Mesothelial cell of epicardium (in vitro differentiated cells): ENCODE data around the gene C1QTNF1. TPM values are rescaled to one million over a fixed set of nuclear protein-coding genes. Genes with fewer than 3 reads are reported as not detected.
A peak's percentile ranks its signal among the peaks of the same experiment; 100 is the strongest.

Experiments used
- DNase-seq, 2 experiments: peaks; one replicate each; pipeline ENCODE4 v3.0.0; 2021; ENCODE audit warnings: low spot score in 2 of 2; ENCODE audit not compliant: unreplicated experiment in 2 of 2
- H3K27ac Mint-ChIP-seq: 2 replicates; pipeline ENCODE4 v1.8.0; 2021; ENCODE audit warnings: mixed read lengths
- H3K27me3 Mint-ChIP-seq: 2 replicates; pipeline ENCODE4 v1.8.0; 2021; ENCODE audit warnings: low read depth, mixed read lengths
- H3K36me3 Mint-ChIP-seq: 2 replicates; pipeline ENCODE4 v1.8.0; 2021; ENCODE audit warnings: mixed read lengths
- H3K4me1 Mint-ChIP-seq: 2 replicates; pipeline ENCODE4 v1.8.0; 2021; ENCODE audit warnings: mixed read lengths
- H3K4me3 Mint-ChIP-seq: 2 replicates; pipeline ENCODE4 v1.8.0; 2021; ENCODE audit warnings: mild to moderate bottlenecking, moderate library complexity, mixed read lengths
- H3K9me3 Mint-ChIP-seq: 2 replicates; pipeline ENCODE4 v1.8.0; 2021; ENCODE audit warnings: mixed read lengths
- CTCF ChIP-seq: fragments of 200-600 bp; sonication (generic); IDR thresholded peaks from one replicate; pipeline ENCODE4 v1.5.0; 2021; ENCODE audit warnings: antibody characterized with exemption; ENCODE audit not compliant: unreplicated experiment
- total RNA-seq: library from RNA; stranded (reverse); gene quantifications from 3 replicates; pipeline ENCODE4 v1.2.1, GENCODE V29; 2021

The C1QTNF1 gene
- total RNA-seq, 1 donor from 2014 or later: 22.1 TPM

GRCh38 chr17:79002796-79003593, 21.0 kb upstream of the C1QTNF1 start:
- H3K9me3 Mint-ChIP-seq: no peaks in the 10 kb centered on the region
- no peak overlapping the region for H3K4me3 Mint-ChIP-seq
- H3K4me1 Mint-ChIP-seq: peaks cover 7% of the 10 kb centered on the region
- H3K27me3 Mint-ChIP-seq: no peaks in the 10 kb centered on the region
- H3K36me3 Mint-ChIP-seq: peaks cover 8% of the 10 kb centered on the region
- TF ChIP-seq CTCF: no peak
- no peak overlapping the region for H3K27ac Mint-ChIP-seq
- DNase-seq: no peak

- H3K9me3 Mint-ChIP-seq: no peaks in the 10 kb centered on the region
- H3K27me3 Mint-ChIP-seq: no peaks in the 10 kb centered on the region
- H3K4me3 Mint-ChIP-seq: no peak overlapping the region
- H3K27ac Mint-ChIP-seq: peak overlapping the region; percentile 66
- TF ChIP-seq CTCF: no peak
- no peak for DNase-seq
- peaks cover 15% of the 10 kb centered on the region for H3K4me1 Mint-ChIP-seq
- peaks cover 8% of the 10 kb centered on the region for H3K36me3 Mint-ChIP-seq
Observed at GRCh38 chr17:79003661-79004411, 20.1 kb upstream of the C1QTNF1 start.

- TF ChIP-seq CTCF: no peak
- Mint-ChIP-seq H3K27ac (peak overlapping the region; percentile 47), H3K36me3 (peaks cover 5% of the 10 kb centered on the region), H3K4me1 (peaks cover 23% of the 10 kb centered on the region), H3K9me3 (no peaks in the 10 kb centered on the region), H3K27me3 (no peaks in the 10 kb centered on the region), H3K4me3 (no peak overlapping the region)
- no peak for DNase-seq
Observed at GRCh38 chr17:79005063-79005861, 18.7 kb upstream of the C1QTNF1 start.

- no peaks in the 10 kb centered on the region for H3K9me3 Mint-ChIP-seq
- TF ChIP-seq CTCF: no peak
- no peak for DNase-seq
- peaks cover 31% of the 10 kb centered on the region for H3K4me1 Mint-ChIP-seq
- peak overlapping the region; percentile 47 for H3K27ac Mint-ChIP-seq
- H3K4me3 Mint-ChIP-seq: no peak overlapping the region
- H3K36me3 Mint-ChIP-seq: peaks cover 2% of the 10 kb centered on the region
- no peaks in the 10 kb centered on the region for H3K27me3 Mint-ChIP-seq
Observed at GRCh38 chr17:79006046-79006445, 17.9 kb upstream of the C1QTNF1 start.

- peak overlapping the region; percentile 34 for H3K4me3 Mint-ChIP-seq
- DNase-seq: no peak
- no peaks in the 10 kb centered on the region for H3K27me3 Mint-ChIP-seq
- no peaks in the 10 kb centered on the region for H3K9me3 Mint-ChIP-seq
- peaks cover 35% of the 10 kb centered on the region for H3K4me1 Mint-ChIP-seq
- H3K36me3 Mint-ChIP-seq: peaks cover 2% of the 10 kb centered on the region
- H3K27ac Mint-ChIP-seq: no peak overlapping the region
- TF ChIP-seq CTCF: no peak
Observed at GRCh38 chr17:79006794-79007503, 17.0 kb upstream of the C1QTNF1 start.
